NCI-H1105 (cell line): ENCODE results near the gene B4GAT1.
"Not testable (repeated sequence)": the region's sequence is repeated elsewhere in the genome, so short reads cannot be mapped to it uniquely, and the experiment has no call there.

ENCODE experiments used
- DNase-seq: peaks from one replicate; lab custom pipeline; 2025; lab: John Stamatoyannopoulos, UW

Gene B4GAT1

GRCh38 chr11:66322732-66323427 is 24.5 kb downstream of the B4GAT1 start:
- DNase-seq: no peak

DNA sequence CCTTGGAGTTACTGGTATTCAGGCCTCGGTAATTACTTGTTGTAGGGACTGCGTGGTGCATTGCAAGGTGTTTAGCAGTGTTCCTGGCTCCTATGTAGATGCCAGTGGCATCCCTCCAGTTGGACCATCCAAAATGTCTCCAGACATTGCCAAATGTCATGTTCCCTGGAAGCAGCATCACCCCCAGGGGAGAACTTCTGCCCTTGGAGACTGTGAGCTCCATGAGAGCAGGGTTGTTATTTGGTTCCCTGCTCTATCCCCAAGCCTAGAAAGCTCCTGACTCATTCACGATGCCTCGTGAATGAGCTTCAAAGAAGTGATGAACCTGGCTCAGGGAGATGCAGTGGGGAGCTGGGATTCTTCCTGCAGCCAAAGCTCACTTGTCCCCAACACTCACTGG is 25.8 kb downstream of the B4GAT1 start:
- no peak for DNase-seq

GRCh38 chr11:66320748-66321147 is 26.7 kb downstream of the B4GAT1 start:
- DNase-seq: not testable (repeated sequence)

- not testable (repeated sequence) for DNase-seq
Measured at GRCh38 chr11:66320289-66320688, 27.1 kb downstream of the B4GAT1 start.

- no peak for DNase-seq
Measured at GRCh38 chr11:66318600-66318970, 28.8 kb downstream of the B4GAT1 start.

- no peak for DNase-seq
Measured at GRCh38 chr11:66317723-66318599, 29.5 kb downstream of the B4GAT1 start.

GRCh38 chr11:66317322-66317722 is 30.1 kb downstream of the B4GAT1 start:
- DNase-seq: no peak

DNA sequence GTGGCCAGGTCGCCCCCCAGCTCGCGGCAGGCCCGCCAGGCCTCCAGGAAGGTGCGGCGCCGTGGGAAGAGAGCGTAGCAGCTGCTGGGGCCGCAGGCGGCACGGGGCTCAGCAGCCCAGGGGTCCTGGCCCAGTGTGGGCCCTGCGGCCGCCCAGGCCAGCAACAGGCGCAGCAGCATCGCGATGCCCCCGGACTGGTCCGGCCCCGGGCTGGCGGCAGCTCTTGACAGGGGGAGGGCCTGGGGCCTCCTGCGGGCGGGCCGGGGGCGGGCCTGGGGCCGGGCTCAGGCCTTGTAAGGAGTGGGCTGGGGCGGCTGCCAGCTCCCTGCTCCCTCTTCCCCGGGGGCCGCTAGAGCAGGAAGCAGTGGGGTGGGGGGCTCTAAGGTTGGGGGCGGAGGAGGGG is 30.6 kb downstream of the B4GAT1 start, which contains the start of gene CD248:
CD248 (minus strand) TSS at position 196 of the 403 bp plus-strand sequence; CDS start at position 179, 17 bp downstream.
- DNase-seq: no peak

DNA sequence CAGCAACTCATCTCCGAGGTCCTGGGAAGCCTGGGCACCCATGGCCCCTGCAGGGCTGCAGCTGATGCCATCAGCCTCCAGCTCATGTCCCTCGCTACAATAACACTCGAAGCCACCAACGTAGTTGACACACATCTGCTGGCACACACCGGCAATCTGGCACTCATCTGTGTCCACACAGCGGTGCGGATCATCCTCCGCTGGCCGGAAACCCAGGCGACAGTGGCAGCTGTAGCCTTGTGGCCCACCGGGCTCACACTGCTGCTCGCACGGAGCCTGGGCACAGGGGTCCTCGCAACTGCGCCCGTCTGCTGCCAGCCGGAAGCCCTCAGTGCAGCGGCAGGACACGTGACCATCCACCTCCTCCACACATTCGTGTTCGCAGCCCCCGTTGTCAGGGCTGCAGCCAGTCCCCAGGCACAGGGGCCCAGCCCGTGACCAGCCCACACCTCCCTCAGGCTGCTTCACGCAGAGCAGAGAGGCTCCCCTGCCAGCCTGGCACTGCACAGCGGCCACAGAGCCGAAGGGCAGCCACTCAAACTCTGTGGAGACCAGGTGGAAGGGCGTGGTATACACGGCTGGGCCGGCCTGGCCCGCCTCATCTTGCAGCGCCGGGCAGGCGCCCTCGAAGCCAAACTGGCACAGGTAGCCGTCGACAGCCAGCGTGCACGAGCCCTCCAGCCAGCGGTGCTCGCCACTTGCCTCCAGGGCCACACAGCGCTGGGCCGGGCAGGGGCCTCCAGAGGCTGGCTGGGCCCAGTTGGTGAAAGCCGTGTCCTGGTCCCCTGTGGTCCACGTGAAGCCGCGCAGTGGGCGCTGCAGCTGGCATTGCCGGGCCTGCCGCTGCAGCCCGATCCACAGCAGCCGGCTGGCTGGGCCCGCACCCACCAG is 31.3 kb downstream of the B4GAT1 start:
- DNase-seq: no peak

DNA sequence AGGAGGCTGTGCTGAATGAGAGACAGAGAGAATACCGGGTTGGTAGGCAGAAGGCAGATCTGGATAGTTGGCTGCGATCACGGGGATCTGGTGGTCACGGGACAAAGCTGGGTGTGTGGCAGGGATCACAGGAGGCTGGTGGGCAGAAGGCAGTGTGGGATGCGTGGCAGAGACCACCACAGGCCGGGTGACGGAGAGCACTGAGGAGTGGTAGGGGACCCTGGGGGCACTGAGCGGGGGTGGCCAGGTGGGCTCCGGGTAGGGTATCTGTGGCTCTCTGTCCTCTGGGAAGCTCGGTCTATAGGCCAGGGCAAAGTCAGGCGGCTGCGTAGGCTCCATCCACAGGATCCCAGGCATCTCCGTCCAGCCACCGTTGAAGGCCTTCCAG is 31.9 kb downstream of the B4GAT1 start:
- no peak for DNase-seq

DNA sequence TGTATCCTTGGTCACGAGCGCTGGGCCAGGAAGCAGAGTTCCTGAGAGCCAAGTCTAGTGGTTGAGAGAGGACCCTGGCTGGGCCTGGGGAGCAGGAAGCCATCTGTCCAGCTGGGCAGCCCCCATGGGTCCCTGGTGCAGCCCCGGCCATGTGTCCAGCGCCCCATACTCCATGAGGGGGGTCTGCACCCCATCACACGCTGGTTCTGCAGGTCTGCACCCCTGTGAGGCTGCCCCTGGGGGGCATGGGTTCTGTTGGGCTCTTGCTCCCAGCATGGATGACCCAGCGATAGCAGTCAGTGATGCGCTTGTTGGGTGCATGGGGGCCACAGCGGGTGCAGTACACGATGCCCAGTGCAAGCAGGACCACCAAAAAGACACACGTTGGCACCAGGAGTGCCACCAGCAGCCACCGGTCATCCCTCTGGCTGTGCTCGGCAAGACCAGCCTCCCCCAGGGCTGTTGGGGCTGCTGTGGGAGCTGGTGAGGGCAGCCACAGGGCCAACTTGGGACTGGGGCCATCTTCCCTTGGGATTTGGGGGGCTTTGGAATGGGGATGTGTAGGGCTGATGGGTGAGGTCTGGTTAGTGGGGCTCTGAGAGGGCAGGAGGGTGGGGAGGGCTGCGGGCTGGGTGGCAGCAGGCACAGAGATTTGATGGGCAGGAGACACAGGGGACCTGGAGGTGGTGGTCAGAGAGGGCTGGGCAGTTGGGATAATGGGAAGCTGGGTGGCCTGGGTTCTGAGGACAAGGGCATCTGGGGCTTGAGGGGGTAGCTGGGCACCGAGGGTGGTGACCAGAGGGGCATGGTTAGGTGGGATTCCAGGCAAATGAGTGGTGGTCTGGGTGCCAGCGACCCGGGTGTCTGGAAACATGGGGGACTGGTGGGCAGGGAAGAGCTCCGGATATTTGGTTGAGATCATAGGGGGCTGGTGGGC is 32.6 kb downstream of the B4GAT1 start:
- DNase-seq: no peak

GRCh38 chr11:66314186-66314501 is 33.3 kb downstream of the B4GAT1 start:
- DNase-seq: no peak

DNA sequence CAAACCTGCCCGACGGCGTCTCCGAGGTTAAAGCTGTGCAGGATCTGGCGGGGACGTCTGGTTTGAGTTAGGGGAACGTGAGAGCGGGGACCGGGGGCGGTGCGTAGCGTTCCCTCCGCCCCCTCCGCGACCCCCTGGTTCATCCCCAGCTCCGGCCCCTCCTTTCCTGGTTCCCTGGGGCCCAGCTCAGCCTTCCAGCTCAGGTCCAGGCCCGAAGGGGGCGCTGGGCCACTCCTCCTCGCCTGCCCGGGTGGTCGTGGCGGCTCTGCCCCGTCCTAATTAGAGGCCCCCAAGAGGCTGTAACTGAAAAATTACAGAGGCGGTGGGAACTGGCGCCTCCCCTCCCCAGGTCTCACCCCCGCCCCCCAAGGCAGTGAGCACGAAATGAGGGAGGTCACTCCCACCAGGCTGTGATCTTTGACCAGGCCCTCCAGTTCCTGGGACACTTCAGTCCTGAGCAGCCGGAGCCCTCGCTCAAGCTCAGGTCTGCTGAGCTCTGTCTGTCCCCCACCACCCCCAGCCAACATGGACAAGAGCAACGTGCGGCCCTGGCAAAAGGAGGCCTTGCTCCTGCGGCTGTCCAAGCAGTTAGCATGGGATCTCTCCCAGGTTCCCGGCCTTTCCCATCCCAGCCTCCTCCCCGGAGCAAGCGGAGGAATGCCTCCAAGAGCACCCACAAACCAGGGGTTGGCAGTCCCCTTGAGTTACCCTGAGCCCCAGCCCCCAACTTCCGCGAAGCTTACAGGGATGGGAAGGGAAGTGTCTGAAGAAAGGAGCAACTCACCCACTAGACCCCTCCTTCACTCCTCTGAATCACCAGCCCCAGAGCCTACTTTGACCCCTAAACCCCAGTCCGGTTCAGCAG is 33.9 kb downstream of the B4GAT1 start:
- DNase-seq: no peak

DNA sequence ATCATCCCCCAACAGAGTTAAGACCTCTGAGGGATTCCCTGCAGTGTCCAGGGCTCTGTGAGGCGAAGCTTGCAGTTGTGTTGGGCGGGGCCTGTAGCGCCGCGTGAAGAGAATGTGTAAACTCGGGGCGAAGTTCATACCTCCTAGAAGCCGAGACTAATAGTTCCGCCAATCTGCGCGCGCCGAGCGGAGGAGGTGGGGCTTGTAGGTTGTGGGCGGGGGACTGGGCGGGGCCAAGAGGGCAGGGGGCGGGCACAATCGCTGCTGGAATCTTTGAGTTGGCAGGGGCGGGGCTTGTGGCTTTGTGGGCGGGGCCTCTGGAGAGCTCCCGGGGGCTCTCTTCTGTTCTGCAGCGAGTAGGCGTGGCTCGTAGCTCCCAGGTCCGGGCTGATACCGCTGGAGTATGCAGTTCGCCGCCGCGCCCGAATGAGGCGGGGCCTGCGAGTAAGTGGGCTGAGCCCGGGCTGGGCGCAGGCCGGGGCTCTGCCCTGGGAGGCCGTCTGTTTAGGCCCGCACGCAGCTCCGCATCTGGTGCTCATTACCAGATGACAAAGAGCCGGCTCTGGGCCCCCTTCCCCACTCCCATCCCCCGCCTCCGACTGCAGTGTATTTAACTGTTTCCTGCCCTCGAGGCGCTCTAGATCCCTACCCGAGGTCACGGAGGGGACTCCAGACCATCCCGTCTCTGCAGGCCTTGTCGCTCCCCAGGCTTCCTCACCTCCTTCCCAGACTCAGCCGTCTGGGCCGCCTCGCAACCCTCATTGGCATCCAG is 34.7 kb downstream of the B4GAT1 start:
- peak; percentile 96 for DNase-seq

DNA sequence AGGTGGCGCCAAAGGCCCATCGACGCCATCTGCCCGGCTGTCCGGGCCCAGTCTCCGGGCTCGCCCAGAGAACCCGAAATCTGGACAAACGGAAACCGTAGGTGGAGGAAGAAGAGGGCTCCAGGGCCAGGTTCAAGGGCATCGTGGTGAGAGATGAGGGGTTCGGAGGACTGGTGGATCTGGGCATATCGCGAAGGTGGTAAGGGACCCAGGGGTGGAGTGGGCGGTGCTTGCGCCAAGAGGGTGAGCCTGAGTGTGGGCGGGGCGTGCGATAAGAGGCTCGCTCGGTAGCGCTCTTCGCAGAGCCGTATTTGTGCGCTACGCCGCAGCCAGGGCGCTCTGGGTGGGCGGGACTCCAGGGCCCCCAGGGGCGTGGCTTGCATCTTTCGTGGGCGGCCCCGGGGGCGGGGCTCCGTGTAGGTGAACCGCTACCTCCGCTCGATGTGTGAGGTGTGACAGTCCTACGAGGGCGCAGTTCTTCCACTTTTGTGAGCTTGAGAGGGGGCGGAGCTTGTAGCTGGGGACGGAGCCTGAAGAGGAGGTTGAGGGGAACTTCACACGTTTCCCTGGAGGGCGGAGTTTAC is 35.4 kb downstream of the B4GAT1 start:
- DNase-seq: peak; percentile 97

DNA sequence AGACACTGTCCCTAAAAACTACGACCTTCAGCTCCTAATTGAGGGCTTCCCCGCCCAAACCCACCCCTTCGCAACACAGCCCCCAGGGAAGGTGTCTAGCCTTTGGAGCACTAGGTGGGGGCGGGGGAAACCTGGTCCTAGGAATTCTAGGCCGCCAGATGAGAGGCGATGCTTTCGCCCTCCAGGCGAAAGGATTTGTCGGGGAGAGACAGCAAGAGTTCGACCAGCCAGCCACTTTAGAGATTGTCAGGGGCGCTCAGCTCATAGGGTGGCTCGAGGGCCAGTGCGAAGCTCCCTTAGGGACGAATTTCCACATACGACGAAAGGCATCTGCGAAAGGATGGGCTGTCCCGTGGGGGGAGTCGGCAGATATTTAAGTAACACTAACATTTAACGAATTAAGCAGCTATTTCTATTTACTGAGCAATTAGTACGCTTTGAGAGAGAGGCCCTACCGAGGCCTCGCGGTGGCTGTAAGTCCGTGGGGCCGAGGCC is 35.9 kb downstream of the B4GAT1 start:
- DNase-seq: no peak

DNA sequence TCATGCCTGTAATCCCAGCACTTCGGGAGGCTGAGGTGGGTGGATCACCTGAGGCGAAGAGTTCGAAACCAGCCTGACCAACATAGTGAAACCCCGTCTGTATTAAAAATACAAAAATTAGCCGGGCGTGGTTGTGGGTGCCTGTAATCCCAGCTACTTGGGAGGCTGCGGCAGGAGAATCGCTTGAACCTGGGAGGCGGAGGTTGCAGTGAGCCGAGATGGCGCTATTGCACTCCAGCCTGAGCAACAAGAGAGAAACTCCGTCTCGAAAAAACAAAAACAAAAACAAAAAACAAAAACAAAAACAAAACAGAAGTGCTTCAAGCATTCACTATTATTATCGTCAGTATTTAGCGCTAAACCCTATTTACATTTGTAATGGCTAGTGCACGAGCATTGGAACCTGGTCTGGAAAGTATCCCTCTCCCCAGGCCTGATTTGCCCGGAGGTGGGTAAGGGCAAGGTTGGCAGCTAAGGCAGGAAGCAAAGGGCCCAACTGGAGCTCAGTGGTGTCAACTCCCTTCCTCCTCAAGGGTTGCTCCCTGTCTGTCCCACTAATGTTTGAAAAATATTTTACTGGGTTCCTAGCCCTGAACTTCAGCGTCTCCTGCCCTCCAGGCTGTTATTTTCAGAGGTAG is 36.5 kb downstream of the B4GAT1 start:
- DNase-seq: not testable (repeated sequence)

- DNase-seq: no peak
Measured at GRCh38 chr11:66310324-66310723, 37.1 kb downstream of the B4GAT1 start.
